GM19452 (cell line): ENCODE measurements around the gene DSE.
A peak's percentile ranks its signal among the peaks of the same experiment; 100 is the strongest.

Experiments
- ATAC-seq: cut with Tn5 transposase; IDR thresholded peaks from one replicate; pipeline ENCODE4 v1.9.1; 2021; ENCODE audit not compliant: unreplicated experiment

The DSE gene

DNA sequence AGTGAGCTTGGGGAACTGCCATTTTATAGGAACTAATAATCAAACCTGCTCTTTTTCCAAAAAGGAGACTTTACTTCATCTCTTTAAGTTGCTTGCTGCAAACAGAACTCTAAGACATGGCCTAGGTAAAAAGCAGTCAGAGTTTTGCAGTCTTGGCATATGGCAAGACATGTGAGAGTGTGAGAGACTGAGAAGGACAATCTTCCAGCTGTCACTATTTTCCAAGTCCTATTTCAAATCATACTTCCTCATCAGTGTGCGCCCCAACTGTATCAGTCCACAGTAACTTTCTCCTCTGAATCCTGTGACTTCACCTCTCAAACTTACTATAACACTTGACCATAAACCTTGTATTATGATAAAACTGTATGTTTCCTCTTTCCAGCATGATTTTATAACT is 100.8 kb downstream of the DSE start:
- ATAC-seq: no peak

DNA sequence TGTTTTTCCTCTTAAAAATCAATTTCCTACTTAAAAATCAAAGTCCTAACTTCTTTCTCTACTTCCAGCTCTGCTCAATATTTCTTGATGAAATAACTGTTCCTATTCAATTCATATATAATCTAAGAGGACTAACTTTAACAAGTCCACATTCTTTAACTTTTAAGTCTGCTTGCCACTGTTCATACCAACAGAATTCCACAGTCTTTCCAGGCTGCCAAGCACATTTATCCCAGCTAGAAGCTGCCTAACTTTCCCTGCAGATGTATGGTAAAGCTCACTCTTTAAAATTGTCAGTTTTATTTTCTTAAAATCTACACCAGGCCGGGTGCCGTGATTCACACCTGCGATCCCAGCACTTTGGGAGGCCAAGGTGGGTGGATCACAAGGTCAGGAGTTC is 102.0 kb downstream of the DSE start:
- no peak for ATAC-seq

DNA sequence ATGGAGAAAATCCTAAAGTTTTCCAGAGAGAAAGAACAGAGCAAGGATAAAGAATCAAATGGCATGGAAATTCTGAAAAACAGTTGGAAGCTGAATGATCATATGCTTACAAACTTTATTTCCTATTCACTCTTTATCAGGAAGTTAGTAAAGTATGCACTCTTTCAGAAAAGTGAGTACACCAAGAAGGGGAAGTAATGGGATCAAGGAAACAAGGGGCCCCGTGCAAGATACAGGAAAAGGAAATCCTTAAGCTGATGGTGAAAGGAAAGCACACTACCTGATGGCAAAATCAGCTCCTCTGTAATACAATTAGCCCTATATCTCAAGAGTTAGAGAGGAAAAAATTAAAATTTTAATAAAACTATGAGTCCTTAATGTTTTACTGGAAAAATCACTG is 104.4 kb downstream of the DSE start:
- no peak for ATAC-seq

DNA sequence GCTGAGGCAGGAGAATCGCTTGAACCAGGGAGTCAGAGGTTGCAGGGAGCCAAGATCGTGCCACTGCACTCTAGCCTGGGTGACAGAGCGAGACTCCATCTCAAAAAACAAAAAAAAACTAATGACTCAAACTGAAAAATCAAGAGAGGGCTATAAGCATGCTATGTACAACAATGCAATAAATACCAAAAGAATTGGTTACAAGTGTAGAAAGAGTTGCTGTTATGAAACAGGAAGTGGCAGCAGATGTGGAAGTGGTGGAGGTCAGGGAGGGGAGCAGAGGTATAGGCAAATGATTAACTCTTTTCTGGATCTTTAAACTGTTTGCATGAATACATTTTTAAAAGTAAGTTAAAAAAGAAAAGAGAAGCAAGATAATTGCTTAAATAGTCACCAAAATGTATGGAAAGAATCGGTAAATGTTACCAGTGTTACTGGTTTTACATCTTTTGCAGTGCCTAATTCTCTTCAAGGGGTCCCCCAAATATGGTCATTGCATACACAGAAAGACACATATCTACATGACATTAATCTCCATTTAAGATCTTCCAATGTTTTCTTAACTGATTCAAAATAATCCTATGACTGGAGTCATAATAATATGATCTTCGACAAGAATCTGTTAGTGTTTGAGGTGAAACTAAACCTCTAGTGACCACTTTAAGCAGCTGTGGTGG is 105.4 kb downstream of the DSE start:
- peak; percentile 100 for ATAC-seq

DNA sequence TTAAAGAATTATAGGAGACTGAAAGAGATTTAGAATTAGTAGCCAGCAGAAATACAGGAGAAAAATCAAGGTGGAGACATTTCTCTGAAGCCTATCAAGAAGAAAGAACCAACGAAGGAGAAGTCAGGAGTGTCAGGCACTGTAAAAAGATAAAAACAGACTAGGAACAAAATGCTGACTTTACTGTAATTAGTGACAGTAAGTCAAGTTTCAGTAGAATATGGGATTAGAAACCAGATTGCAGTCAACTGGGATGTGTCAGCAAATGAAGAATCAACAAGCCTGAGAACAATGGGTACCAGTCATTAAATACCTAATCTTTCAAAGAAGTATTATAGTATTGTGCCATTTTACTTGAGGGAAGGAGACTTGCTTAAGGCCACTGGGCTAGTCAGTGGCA is 112.0 kb downstream of the DSE start:
- ATAC-seq: no peak

DNA sequence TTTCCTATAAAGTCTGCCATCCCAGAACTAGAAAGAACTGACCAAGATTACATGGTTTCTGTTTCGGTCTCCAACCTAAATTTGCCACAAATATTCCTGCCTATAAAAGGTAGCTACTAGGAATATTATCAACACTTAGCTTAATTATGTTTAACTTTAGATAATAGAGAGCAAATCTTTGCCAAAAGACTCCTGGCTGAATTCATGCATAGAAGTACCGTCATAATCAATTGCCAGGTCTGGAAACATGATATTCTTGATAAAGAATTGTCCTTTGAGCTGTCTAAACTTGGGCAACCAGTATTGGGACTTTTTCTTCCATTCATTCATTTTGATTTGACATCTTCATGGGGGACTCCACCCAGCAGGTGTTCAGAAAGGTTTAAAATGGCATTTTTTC is 112.9 kb downstream of the DSE start:
- no peak for ATAC-seq

DNA sequence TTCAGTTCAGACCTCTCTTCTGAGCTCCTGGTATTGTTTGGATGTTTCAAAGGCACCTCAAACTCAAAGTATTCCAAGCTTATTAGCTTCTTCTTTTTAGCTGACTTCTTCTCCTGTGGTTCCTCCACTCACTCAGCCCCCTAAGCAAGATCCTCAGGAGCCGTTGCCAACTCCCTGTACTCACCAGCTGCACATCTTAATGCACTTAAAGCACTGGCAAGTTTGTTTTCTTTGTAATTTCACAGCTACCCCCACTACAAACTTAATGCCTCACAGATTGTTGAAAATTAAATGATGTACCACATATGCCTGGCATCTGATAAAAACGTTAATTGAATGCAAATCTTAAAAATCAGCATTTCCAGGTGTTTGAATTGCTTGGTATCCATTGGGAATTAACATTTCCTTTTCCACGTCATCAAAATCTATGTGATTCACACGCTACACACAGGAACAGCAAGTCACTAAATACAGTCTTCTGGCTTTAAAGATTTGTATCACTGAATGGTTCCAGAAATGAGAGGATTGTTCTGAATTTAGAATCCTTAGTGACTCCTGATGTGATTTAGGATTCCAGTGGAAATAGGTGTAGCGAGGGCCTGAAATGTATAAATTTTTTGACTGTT is 114.9 kb downstream of the DSE start:
- no peak for ATAC-seq

DNA sequence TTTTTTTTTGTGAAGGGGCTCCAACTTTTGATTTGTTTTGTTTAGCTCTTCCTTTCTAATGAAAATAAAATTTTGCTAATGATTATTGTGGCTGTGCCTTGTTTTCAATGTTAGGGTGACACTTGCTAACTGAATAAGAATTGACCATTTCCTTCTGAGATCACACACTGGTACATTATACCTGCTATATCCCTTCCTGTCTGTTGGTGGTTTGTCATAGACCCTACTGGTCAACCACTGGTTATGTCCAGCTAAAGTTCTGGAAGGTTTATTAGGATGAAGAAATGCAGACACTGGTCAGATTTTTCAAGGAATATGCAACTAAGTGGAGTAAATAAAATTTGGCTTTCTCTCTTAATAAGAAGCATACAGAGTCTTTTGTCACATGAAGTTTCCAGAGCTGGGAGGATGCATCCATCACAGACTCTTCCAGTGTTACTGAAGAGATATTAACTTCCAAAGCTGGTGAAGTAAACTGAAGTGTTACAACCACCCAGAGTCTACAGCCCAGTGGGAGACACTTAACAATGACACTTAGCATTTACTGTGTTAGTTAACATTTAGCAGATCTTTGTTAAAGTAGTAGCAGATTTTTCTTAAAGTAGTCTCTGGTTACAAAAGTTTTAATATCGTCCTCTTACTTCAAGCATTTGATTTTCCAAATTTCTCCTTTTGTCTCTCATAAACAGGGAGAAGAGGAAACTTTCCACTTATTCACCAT is 121.0 kb downstream of the DSE start:
- no peak for ATAC-seq

DNA sequence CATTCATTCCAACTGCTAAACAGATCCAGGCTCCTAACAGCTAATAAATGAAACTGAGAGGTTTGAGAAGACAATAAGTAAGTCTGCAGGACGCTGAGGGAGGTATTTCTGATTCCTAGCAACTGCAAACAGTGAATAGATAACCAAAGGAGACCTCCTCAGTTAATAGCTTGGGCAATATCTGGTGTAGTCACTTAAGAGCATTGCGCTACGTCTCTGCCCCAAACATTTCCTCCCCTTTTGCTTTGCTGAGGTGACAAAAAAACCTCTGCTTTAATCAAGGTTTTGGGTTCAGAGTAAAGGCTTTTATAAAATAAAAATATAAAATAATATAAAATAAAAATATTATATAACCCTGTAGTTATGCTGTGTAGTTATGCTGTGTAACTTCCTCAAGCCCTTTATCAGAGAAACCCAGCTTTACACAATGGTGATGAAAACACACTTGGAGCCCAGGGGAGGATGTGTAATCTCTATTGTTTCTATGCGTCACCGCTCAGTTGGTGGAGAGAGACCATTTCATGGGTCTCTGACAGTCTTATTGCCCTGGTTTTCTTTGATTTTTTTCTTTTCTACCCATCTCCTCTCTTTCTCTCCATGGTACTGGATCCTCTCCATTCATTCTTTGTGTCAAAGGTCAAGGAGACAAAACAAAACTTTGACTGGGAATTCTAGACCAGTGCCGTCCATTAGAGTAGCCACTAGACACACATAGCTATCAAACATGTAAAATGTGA is 121.8 kb downstream of the DSE start:
- no peak for ATAC-seq
